ENCODE results near the gene EPSTI1.

- no peak for TF ChIP-seq CTCF (IDR thresholded peaks at IDR 0.05)
- no peak for TF ChIP-seq YY1 (IDR thresholded peaks at IDR 0.05; ENCODE audit: low read depth)
- no peak for TF ChIP-seq EP300 (IDR thresholded peaks at IDR 0.05; ENCODE audit: borderline replicate concordance in 1 of 2, low read depth in 1 of 2, low read length in 1 of 2)
- no peak for TF ChIP-seq POLR2AphosphoS5 (IDR thresholded peaks at IDR 0.05; ENCODE audit: low read depth, low read length)
- no peak for TF ChIP-seq TAF1 (IDR thresholded peaks at IDR 0.05; ENCODE audit: borderline replicate concordance, low read depth, low read length)
- no peak for TF ChIP-seq MXI1 (IDR thresholded peaks at IDR 0.05; ENCODE audit: low read depth, low read length)
- no peak for TF ChIP-seq RAD21 (IDR thresholded peaks at IDR 0.05; ENCODE audit: low read length)
- TF ChIP-seq GATA2 (CRISPR knock-in tag; IDR thresholded peaks at IDR 0.05): no peak
- no peak for TF ChIP-seq EZH2phosphoT487 (IDR thresholded peaks at IDR 0.05; ENCODE audit: borderline replicate concordance, low read depth)
- TF ChIP-seq USF1 (IDR thresholded peaks at IDR 0.05; ENCODE audit: borderline replicate concordance, low read depth): no peak
- TF ChIP-seq MAX (IDR thresholded peaks at IDR 0.05; ENCODE audit: low read depth): no peak
Observed at GRCh38 chr13:42973581-42973980, 18.5 kb downstream of the EPSTI1 start.
